ENCODE measurements around the gene OAT.
"Not testable (repeated sequence)": the region's sequence is repeated elsewhere in the genome, so short reads cannot be mapped to it uniquely, and the experiment has no call there.

OAT gene

GRCh38 chr10:124375691-124376090, 43.0 kb downstream of the OAT start:
- DNase-seq, result no peak

GRCh38 chr10:124375353-124375614, 43.4 kb downstream of the OAT start:
- DNase-seq, result no peak

- peak; percentile 14 for DNase-seq
Observed at GRCh38 chr10:124374535-124375352, 44.0 kb downstream of the OAT start.

- DNase-seq, result no peak
Observed at GRCh38 chr10:124372899-124373298, 45.8 kb downstream of the OAT start.

- DNase-seq, result no peak
Observed at GRCh38 chr10:124370426-124370825, 48.3 kb downstream of the OAT start.

- DNase-seq, result no peak
Observed at GRCh38 chr10:124369986-124370385, 48.7 kb downstream of the OAT start.

- DNase-seq, result not testable (repeated sequence)
Observed at GRCh38 chr10:124369533-124369932, 49.2 kb downstream of the OAT start.

- no peak for DNase-seq
Observed at GRCh38 chr10:124369066-124369465, 49.7 kb downstream of the OAT start.

- DNase-seq, result peak; percentile 24
Observed at GRCh38 chr10:124367936-124368335, 50.8 kb downstream of the OAT start.

GRCh38 chr10:124367414-124367813, 51.3 kb downstream of the OAT start:
- no peak for DNase-seq

GRCh38 chr10:124366825-124367224, 51.9 kb downstream of the OAT start:
- no peak for DNase-seq

- no peak for DNase-seq
Observed at GRCh38 chr10:124366343-124366742, 52.4 kb downstream of the OAT start.

- DNase-seq, result no peak
Observed at GRCh38 chr10:124364674-124365073, 54.0 kb downstream of the OAT start.

GRCh38 chr10:124362568-124362967, 56.2 kb downstream of the OAT start:
- no peak for DNase-seq

- no peak for DNase-seq
Observed at GRCh38 chr10:124359336-124359832, 59.3 kb downstream of the OAT start.

GRCh38 chr10:124357561-124357885, 61.2 kb downstream of the OAT start:
- no peak for DNase-seq

- DNase-seq, result peak; percentile 46
Observed at GRCh38 chr10:124356701-124357560, 61.8 kb downstream of the OAT start.

GRCh38 chr10:124354411-124355382, 64.0 kb downstream of the OAT start:
- DNase-seq, result peak; percentile 84

GRCh38 chr10:124353896-124354295, 64.8 kb downstream of the OAT start:
- DNase-seq, result peak; percentile 21

- no peak for DNase-seq
Observed at GRCh38 chr10:124353091-124353815, 65.5 kb downstream of the OAT start.

GRCh38 chr10:124351481-124352220, 67.1 kb downstream of the OAT start:
- DNase-seq, result no peak

GRCh38 chr10:124350806-124351205, 67.9 kb downstream of the OAT start:
- no peak for DNase-seq

All from eye (tissue), 1 donor.